GM19467 (cell line): Measurements from ENCODE around the gene KCND3.

Experiments
- ATAC-seq: cut with Tn5 transposase; IDR thresholded peaks from one replicate; pipeline ENCODE4 v1.9.1; 2021; ENCODE audit warnings: mild to moderate bottlenecking, moderate library complexity; ENCODE audit not compliant: unreplicated experiment

Gene KCND3

DNA sequence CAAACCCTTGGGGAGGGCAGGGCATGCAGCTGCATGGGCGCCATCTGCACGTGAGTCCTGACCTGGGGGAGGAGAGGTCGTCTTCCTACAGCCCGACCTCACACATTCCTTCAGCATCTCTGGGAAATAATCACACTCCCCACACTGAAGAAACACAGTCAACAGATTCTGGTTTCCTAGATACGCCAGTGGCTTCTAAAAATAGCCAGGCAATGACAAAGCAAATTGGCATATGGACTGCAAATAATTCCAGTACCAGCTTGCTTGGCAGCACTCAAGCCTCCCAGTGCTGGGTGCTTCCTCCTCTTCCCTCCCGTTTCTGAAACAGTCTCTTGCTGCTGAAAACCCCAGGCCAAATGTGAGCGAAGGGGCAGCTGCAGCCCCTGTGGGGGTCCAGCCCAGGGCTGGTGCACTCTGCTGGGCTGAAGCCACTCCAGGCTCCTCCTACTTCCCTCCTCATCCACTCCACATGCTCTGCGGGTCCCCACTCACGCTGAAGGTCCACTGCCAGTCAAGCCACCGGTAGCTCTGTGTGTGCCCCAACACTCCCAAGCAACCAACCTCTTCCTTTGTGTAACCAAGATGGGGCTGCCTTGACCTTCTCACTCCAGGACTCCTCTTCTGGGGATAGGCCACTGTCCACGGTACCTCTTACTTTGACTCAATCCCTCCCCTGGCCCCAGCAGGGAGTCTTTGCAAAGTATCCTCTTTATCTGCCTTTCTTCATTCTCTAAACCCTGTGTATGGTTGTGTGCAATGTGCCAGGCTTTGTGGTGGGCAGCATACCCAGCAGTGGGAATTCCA, 69.0 kb downstream of the KCND3 start:
- no peak for ATAC-seq

GRCh38 chr1:111911776-111912515, 77.5 kb downstream of the KCND3 start:
- ATAC-seq: no peak

DNA sequence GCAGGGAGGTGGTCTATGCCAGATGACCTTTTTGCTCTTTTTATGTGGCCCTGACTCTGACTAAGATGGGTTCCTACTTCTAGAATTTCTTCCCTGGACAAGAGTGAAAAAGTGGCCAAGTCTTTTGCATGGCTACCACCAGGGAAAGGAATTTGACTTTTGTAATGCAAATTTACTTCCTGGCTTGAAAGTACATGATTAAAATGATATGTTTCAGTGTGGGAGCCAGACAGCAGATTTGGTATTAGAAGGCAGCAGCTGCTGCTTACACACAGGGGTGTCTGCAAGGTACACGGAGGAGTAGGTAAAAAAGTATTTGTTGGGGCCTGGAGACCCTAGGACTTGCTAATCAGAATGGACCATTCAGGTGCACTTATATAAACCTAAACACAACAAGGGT, 78.4 kb downstream of the KCND3 start:
- ATAC-seq: no peak

- ATAC-seq: no peak
These were observed 80.4 kb downstream of the KCND3 start for GRCh38 chr1:111909030-111909429.

DNA sequence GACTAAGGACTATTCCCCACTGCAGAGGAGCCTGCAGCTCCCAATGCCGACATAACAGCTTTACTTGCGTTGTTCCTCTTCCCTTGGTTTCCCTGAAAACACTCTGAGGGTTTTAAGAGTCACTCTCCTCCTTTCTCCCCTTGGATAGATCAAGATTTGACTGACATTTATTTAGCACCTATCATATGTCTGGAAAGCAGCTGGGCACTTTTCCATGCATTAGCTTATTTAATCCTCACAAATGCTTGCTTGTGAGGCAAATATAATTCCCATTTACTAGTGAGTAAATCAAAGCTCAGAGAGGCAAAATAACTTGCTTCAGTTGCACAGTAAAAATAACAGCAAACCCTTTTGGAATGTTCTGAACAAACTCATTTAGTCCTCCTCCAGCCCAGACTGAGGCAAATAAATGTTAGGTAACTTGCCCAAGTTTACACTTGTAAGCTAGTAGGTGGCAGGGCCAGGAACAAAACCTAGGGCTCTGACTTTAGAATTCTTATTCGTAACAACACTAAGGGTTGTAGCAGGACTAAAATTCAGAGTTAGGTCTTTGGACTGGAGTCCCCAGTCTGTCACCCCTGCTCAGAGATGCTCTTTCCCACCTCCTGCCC, 81.4 kb downstream of the KCND3 start:
- ATAC-seq: no peak

- ATAC-seq: no peak
These were observed 82.1 kb downstream of the KCND3 start for GRCh38 chr1:111907321-111907720.

GRCh38 chr1:111906816-111907215, 82.7 kb downstream of the KCND3 start:
- ATAC-seq: no peak

DNA sequence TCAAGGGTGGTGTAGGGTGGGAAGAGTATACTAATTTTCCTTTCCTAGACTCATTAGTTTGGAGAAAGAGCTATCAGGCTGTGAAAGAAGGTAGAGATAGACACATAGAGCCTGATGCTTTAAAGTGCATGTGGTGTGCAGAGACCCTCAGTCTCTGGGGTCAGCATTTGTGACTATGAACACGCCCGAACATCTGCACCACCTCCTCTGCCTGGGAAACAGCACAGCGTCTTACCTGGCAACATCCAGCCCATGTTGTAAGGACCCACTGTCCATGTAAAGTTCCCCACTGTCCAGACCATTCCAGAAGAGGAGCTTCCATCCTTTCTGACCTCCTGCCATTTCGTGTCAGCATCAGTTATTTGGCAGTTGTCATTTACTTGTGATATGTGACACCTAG, 83.4 kb downstream of the KCND3 start:
- ATAC-seq: no peak

DNA sequence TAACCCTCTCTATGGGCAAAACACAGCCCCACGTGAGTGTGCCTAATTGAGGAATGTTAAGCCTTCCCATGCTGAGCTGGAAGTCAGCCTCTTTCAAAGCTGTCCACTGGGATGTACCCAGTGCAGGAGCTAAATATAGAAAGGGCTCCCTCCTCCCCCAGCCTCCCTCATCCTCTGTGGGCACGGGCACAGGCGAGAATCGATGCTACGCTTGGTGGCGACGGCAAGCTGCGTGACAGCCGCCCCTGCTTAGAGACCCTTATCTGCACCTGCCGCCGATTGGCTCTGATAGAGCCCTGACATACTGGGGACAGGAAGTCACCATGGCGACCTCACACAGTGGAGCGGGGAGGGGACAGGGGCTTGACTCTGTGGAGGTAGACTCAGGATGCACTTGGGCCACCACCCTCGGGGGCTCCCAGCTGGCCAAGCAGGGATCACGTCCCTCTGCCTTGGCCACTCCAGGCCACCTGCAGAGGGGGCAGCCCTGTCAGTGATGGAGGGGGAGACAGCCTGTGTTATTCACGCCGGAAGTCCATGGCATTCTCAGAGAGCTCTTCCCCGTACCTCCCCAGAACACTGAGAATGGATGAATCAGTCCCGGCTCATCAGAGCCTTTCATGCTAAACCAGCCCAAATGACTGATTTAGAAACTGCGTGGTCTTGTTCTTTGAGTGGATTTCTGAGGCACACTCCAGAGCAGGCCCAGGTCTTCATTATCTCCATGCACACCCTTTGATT, 84.8 kb downstream of the KCND3 start:
- no peak for ATAC-seq

DNA sequence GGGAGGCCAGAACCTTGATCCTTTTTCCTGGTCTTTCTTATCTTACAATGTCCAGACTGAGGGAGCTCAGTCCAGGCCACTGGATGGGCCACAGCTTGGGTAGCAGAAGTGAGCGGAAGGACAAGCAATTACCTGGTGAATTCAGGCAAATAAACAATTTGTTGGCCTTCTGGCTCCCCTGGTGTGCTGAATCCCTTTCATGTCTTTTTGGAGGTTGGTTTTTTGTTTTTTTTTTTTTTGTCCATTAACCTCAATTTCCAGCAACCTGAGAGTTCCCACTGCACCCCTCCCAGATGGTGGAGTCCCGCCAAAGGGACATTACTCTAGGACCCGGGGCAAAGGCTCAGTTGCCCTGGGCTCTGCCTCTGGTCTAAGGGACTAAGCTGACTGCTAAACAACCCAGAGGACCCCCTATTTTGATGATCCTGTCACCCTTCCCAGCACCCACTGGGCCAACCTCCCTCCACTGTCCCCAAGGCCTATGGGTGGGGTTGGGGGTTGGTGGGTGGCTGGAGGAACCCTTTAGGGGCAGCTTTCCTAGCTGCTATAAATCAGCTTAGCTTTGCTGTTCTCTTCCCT, 85.5 kb downstream of the KCND3 start:
- ATAC-seq: no peak

DNA sequence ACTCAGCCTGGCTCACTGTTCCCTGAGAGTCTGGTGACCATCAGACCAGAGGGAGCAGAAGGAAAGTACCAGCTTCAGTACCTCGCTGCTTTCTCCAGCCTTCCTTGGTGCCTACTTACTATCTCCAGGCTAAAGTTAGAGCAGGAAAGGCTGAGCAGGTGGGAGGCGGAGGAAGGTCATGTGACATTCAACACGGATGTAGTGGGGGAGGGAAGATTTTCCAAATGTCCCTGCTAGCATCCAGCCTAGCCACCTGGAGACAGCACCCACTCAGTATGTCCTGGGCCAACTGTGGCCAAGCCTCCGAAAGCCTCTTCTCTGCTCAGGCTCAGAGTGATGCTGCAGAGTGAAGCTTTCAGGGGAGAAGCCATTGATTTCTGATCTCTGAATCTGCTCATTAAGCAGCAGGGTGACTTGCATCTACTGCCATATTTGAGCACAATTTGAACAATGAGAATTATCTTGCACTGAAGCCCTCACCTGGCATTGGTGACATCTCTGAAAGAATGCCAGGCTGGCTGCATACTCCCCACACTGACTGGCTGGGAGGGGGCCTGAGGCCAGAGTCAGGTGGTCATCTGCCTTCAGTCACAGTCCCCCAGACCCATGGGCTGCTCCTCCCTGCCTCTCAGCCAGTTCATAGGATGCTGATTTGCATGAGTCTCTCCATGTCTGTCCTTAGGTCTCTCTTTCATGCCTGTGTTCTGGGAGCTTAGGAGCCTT, 86.2 kb downstream of the KCND3 start:
- no peak for ATAC-seq

- no peak for ATAC-seq
These were observed 94.0 kb downstream of the KCND3 start for GRCh38 chr1:111895469-111895868.

DNA sequence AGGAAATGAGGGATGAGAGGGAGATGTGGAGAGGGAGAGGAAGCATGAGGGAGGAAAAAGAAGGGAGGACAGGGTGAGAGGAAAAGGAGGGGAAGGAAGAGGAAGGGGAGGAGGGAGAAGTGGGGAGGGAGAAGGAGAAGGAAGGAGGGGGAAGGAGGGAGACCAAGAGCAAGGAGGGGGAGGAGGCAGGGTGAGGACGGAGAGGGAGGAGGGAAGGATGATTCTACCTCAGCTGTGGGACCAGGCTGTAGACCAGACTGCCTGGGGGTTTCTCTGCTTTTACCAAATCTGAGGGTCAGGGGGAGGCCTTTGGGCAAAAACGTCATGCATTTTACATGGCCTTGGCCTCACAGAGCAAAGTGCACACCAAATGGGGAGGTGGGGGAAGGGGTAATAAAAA, 94.5 kb downstream of the KCND3 start:
- ATAC-seq: no peak

- ATAC-seq: no peak
These were observed 95.0 kb downstream of the KCND3 start for GRCh38 chr1:111894497-111894896.

GRCh38 chr1:111891566-111891965, 97.9 kb downstream of the KCND3 start:
- no peak for ATAC-seq

DNA sequence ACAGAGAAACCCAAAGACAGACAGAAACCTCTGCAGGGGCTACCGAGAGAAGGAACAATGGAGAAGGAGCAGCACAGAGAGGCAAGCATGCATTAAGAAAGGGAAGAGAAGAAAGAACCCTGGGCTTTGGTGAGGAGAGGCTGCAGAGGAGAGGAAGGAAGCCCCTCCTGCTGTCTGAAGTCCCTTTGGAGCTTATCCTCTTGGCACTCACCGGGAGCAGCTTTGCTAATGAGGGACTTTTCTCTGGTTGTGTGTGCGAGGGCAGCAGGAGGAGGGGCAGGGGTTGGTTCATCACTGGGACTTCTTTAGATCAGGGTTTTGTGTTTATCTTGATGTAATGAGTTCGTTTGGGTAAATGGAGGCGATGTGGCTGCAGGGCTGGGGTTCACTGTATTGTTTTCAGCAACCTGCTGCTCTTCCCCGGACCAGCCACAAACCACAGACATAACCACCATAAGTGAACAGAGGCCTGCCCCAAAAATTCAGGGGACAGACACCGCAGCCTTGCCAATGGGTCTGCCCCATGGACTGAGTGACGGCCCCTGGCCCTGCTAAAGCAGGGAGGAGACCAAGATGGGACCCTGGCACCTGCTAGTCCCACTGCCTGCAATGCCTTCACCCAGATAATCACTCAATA, 100.6 kb downstream of the KCND3 start:
- ATAC-seq: no peak

DNA sequence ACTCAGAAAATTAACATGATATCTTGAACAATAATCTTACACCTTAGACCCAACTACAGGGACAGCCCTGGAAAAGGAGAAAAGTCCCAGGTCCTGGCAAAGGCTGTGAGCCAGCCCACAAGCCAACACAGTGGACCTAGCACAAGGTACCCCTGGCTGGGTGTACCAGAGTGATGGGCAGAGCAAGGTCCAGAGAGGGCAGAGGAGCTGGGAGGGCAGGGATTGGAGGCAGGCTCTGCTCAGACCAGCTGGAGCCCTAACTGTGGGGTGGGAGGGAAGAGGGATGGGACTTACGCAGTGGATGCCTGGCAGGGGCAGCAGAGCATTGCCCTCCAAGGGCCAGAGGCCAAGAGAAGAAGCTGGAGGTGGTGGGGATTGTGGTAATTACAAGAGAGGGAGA, 101.6 kb downstream of the KCND3 start:
- no peak for ATAC-seq

DNA sequence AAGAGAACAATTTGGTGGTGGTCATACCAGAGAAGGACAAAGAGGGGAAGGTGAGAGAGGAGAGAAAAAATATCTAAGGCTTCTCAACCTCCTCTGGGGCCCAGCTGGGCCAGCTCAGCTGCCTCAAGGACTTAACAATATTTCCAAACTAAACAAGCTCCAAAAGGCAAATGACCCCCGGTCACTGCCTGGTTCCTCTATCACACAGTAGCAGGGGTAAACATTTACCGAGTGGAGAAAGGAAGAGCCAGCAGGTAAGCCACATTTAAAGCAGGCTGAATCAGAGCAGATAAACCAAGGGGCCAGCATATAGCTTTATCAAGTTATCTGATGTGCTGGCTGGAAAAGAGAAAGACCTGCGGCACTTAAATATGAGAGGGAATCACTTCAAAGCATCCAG, 102.1 kb downstream of the KCND3 start:
- ATAC-seq: no peak

GRCh38 chr1:111886741-111887140, 102.7 kb downstream of the KCND3 start:
- no peak for ATAC-seq
